ENCODE results near the gene ADAMTS18. TPM values are rescaled to one million over a fixed set of nuclear protein-coding genes. Genes with fewer than 3 reads are reported as not detected.

ADAMTS18 gene
- total and polyA plus RNA-seq, 5 donors = not detected

GRCh38 chr16:77410449-77410848, 24.4 kb downstream of the ADAMTS18 start:
- Histone ChIP-seq H3K27ac (ENCODE audit: low read length) (no peak overlapping the region), H3K4me3 (ENCODE audit: low read length) (no peak overlapping the region), H3K27me3 (ENCODE audit: control insufficient read depth, insufficient read depth) (no peaks in the 10 kb centered on the region), H3K4me1 (ENCODE audit: control insufficient read depth, insufficient read depth, low read length) (no peaks in the 10 kb centered on the region), H3K9me3 (ENCODE audit: control insufficient read depth, low read length) (no peaks in the 10 kb centered on the region)
- intact Hi-C loops (cut with DNase I) = no loop called here
- 61% methylated on average over 4 of the region's 4 CpGs for WGBS
- no peak for DNase-seq
- ATAC-seq = no peak

GRCh38 chr16:77409311-77409710, 25.5 kb downstream of the ADAMTS18 start:
- H3K4me3 ChIP-seq (ENCODE audit: low read length) = no peak overlapping the region
- no peaks in the 10 kb centered on the region for H3K4me1 ChIP-seq (ENCODE audit: control insufficient read depth, insufficient read depth, low read length)
- H3K9me3 ChIP-seq (ENCODE audit: control insufficient read depth, low read length) = no peaks in the 10 kb centered on the region
- ATAC-seq (no peak), DNase-seq (no peak)
- no peak overlapping the region for H3K27ac ChIP-seq (ENCODE audit: low read length)
- no peaks in the 10 kb centered on the region for H3K27me3 ChIP-seq (ENCODE audit: control insufficient read depth, insufficient read depth)
- intact Hi-C loops (cut with DNase I) = no loop called here
- WGBS = 60% methylated on average over 5 of the region's 5 CpGs

GRCh38 chr16:77408607-77409006, 26.2 kb downstream of the ADAMTS18 start:
- ATAC-seq (no peak), DNase-seq (no peak)
- H3K27me3 ChIP-seq (ENCODE audit: control insufficient read depth, insufficient read depth) = no peaks in the 10 kb centered on the region
- H3K4me3 ChIP-seq (ENCODE audit: low read length) = no peak overlapping the region
- intact Hi-C loops (cut with DNase I) = no loop called here
- H3K9me3 ChIP-seq (ENCODE audit: control insufficient read depth, low read length) = no peaks in the 10 kb centered on the region
- H3K4me1 ChIP-seq (ENCODE audit: control insufficient read depth, insufficient read depth, low read length) = no peaks in the 10 kb centered on the region
- no peak overlapping the region for H3K27ac ChIP-seq (ENCODE audit: low read length)

- intact Hi-C loops (cut with DNase I) = no loop called here
- ATAC-seq (no peak), DNase-seq (no peak)
- 93% methylated on average over 1 of the region's 1 CpG for WGBS
- no peak overlapping the region for H3K27ac ChIP-seq (ENCODE audit: low read length)
- no peaks in the 10 kb centered on the region for H3K4me1 ChIP-seq (ENCODE audit: control insufficient read depth, insufficient read depth, low read length)
- H3K4me3 ChIP-seq (ENCODE audit: low read length) = no peak overlapping the region
- no peaks in the 10 kb centered on the region for H3K27me3 ChIP-seq (ENCODE audit: control insufficient read depth, insufficient read depth)
- no peaks in the 10 kb centered on the region for H3K9me3 ChIP-seq (ENCODE audit: control insufficient read depth, low read length)
Measured at GRCh38 chr16:77406680-77407079, 28.2 kb downstream of the ADAMTS18 start.

- intact Hi-C loops (cut with DNase I) = no loop called here
- H3K9me3 ChIP-seq (ENCODE audit: control insufficient read depth, low read length) = no peaks in the 10 kb centered on the region
- no peak overlapping the region for H3K27ac ChIP-seq (ENCODE audit: low read length)
- H3K27me3 ChIP-seq (ENCODE audit: control insufficient read depth, insufficient read depth) = no peaks in the 10 kb centered on the region
- ATAC-seq = no peak
- no peak for DNase-seq
- H3K4me3 ChIP-seq (ENCODE audit: low read length) = no peak overlapping the region
- H3K4me1 ChIP-seq (ENCODE audit: control insufficient read depth, insufficient read depth, low read length) = no peaks in the 10 kb centered on the region
- WGBS = 47% methylated on average over 1 of the region's 1 CpG
Measured at GRCh38 chr16:77404775-77405174, 30.1 kb downstream of the ADAMTS18 start.

- intact Hi-C loops (cut with DNase I) = no loop called here
- H3K27me3 ChIP-seq (ENCODE audit: control insufficient read depth, insufficient read depth) = no peaks in the 10 kb centered on the region
- ATAC-seq = no peak
- H3K4me3 ChIP-seq (ENCODE audit: low read length) = no peak overlapping the region
- no peaks in the 10 kb centered on the region for H3K4me1 ChIP-seq (ENCODE audit: control insufficient read depth, insufficient read depth, low read length)
- 42% methylated on average over 2 of the region's 2 CpGs for WGBS
- H3K27ac ChIP-seq (ENCODE audit: low read length) = no peak overlapping the region
- no peaks in the 10 kb centered on the region for H3K9me3 ChIP-seq (ENCODE audit: control insufficient read depth, low read length)
- no peak for DNase-seq
Measured at GRCh38 chr16:77403732-77404131, 31.1 kb downstream of the ADAMTS18 start.

- Histone ChIP-seq H3K9me3 (ENCODE audit: control insufficient read depth, low read length) (no peaks in the 10 kb centered on the region), H3K4me3 (ENCODE audit: low read length) (no peak overlapping the region), H3K27me3 (ENCODE audit: control insufficient read depth, insufficient read depth) (no peaks in the 10 kb centered on the region), H3K27ac (ENCODE audit: low read length) (no peak overlapping the region), H3K4me1 (ENCODE audit: control insufficient read depth, insufficient read depth, low read length) (no peaks in the 10 kb centered on the region)
- ATAC-seq (no peak), DNase-seq (no peak)
- intact Hi-C loops (cut with DNase I) = no loop called here
- 74% methylated on average over 2 of the region's 2 CpGs for WGBS
Measured at GRCh38 chr16:77402672-77403071, 32.2 kb downstream of the ADAMTS18 start.

- Histone ChIP-seq H3K27me3 (ENCODE audit: control insufficient read depth, insufficient read depth) (no peaks in the 10 kb centered on the region), H3K4me1 (ENCODE audit: control insufficient read depth, insufficient read depth, low read length) (no peaks in the 10 kb centered on the region), H3K4me3 (ENCODE audit: low read length) (no peak overlapping the region), H3K9me3 (ENCODE audit: control insufficient read depth, low read length) (no peaks in the 10 kb centered on the region), H3K27ac (ENCODE audit: low read length) (no peak overlapping the region)
- intact Hi-C loops (cut with DNase I) = no loop called here
- DNase-seq (no peak), ATAC-seq (no peak)
- 69% methylated on average over 6 of the region's 6 CpGs for whole genome bisulfite sequencing
Measured at GRCh38 chr16:77402118-77402517, 32.7 kb downstream of the ADAMTS18 start.

GRCh38 chr16:77399546-77399945, 35.3 kb downstream of the ADAMTS18 start:
- H3K4me3 ChIP-seq (ENCODE audit: low read length) = no peak overlapping the region

GRCh38 chr16:77399066-77399465, 35.8 kb downstream of the ADAMTS18 start:
- no peak overlapping the region for H3K27ac ChIP-seq (ENCODE audit: low read length)
- 76% methylated on average over 1 of the region's 1 CpG for WGBS
- intact Hi-C loops (cut with DNase I) = no loop called here
- DNase-seq (no peak), ATAC-seq (no peak)
- no peak overlapping the region for H3K4me3 ChIP-seq (ENCODE audit: low read length)
- no peaks in the 10 kb centered on the region for H3K27me3 ChIP-seq (ENCODE audit: control insufficient read depth, insufficient read depth)
- H3K4me1 ChIP-seq (ENCODE audit: control insufficient read depth, insufficient read depth, low read length) = no peaks in the 10 kb centered on the region
- H3K9me3 ChIP-seq (ENCODE audit: control insufficient read depth, low read length) = no peaks in the 10 kb centered on the region

More at GRCh38 chr16:77399546-77399945, 35.3 kb downstream of the ADAMTS18 start:
- intact Hi-C loops (cut with DNase I) = no loop called here
- no peak for DNase-seq
- Histone ChIP-seq H3K27ac (ENCODE audit: low read length) (no peak overlapping the region), H3K9me3 (ENCODE audit: control insufficient read depth, low read length) (no peaks in the 10 kb centered on the region), H3K27me3 (ENCODE audit: control insufficient read depth, insufficient read depth) (no peaks in the 10 kb centered on the region), H3K4me1 (ENCODE audit: control insufficient read depth, insufficient read depth, low read length) (no peaks in the 10 kb centered on the region)
- ATAC-seq = no peak
- WGBS = 71% methylated on average over 2 of the region's 2 CpGs

GRCh38 chr16:77398495-77398894, 36.3 kb downstream of the ADAMTS18 start:
- DNase-seq = no peak
- intact Hi-C loops (cut with DNase I) = no loop called here
- H3K27me3 ChIP-seq (ENCODE audit: control insufficient read depth, insufficient read depth) = no peaks in the 10 kb centered on the region
- H3K4me3 ChIP-seq (ENCODE audit: low read length) = no peak overlapping the region
- H3K4me1 ChIP-seq (ENCODE audit: control insufficient read depth, insufficient read depth, low read length) = no peaks in the 10 kb centered on the region
- H3K27ac ChIP-seq (ENCODE audit: low read length) = no peak overlapping the region
- 27% methylated on average over 4 of the region's 4 CpGs for WGBS
- H3K9me3 ChIP-seq (ENCODE audit: control insufficient read depth, low read length) = no peaks in the 10 kb centered on the region
- ATAC-seq = no peak

- WGBS = 64% methylated on average over 3 of the region's 3 CpGs
- no peak for DNase-seq
Measured at GRCh38 chr16:77396461-77396860, 38.4 kb downstream of the ADAMTS18 start.

More at GRCh38 chr16:77396461-77396860, 38.4 kb downstream of the ADAMTS18 start:
- Histone ChIP-seq H3K4me1 (ENCODE audit: control insufficient read depth, insufficient read depth, low read length) (no peaks in the 10 kb centered on the region), H3K27me3 (ENCODE audit: control insufficient read depth, insufficient read depth) (no peaks in the 10 kb centered on the region), H3K9me3 (ENCODE audit: control insufficient read depth, low read length) (no peaks in the 10 kb centered on the region), H3K27ac (ENCODE audit: low read length) (no peak overlapping the region), H3K4me3 (ENCODE audit: low read length) (no peak overlapping the region)
- ATAC-seq = no peak
- intact Hi-C loops (cut with DNase I) = no loop called here

All from right cardiac atrium (tissue), 5 donors.